ENCODE data around the gene UBE2O.

UBE2O gene

GRCh38 chr17:76472726-76473125 lies 19.8 kb upstream of the UBE2O start:
- no peak for TF ChIP-seq EZH2 (IDR thresholded peaks at IDR 0.05; ENCODE audit: borderline replicate concordance, low read length)
- TF ChIP-seq CTCF (IDR thresholded peaks at IDR 0.05; ENCODE audit: low read length), result no peak

GRCh38 chr17:76472258-76472645 lies 19.3 kb upstream of the UBE2O start:
- Histone ChIP-seq H3K4me1 (ENCODE audit: insufficient read depth, low read length, severe bottlenecking) (no peaks in the 10 kb centered on the region), H3K4me2 (ENCODE audit: low read length) (no peak overlapping the region), H3K36me3 (ENCODE audit: insufficient read depth, low read length) (peaks cover 5% of the 10 kb centered on the region; the same call in 1 of the 2 replicates), H3K79me2 (ENCODE audit: insufficient read depth, low read length) (no peaks in the 10 kb centered on the region), H3K9me3 (ENCODE audit: low read length) (no peaks in the 10 kb centered on the region), H3K9ac (ENCODE audit: low read length) (no peak overlapping the region), H3K27me3 (ENCODE audit: insufficient read depth, low read length) (no peaks in the 10 kb centered on the region), H3F3A (ENCODE audit: insufficient read depth, low read length) (no peaks in the 10 kb centered on the region), H2AFZ (ENCODE audit: low read length) (no peak overlapping the region), H3K9me2 (ENCODE audit: low read depth, low read length) (no peaks in the 10 kb centered on the region), H3K27ac (ENCODE audit: low read depth, low read length, poor library complexity, severe bottlenecking) (no peak overlapping the region), H3K4me3 (ENCODE audit: low read depth, low read length, poor library complexity, severe bottlenecking) (no peak overlapping the region), H4K20me1 (ENCODE audit: insufficient read depth, low read length) (no peaks in the 10 kb centered on the region)
- TF ChIP-seq CTCF (IDR thresholded peaks at IDR 0.05; ENCODE audit: low read length) (no peak), EZH2 (IDR thresholded peaks at IDR 0.05; ENCODE audit: borderline replicate concordance, low read length) (no peak)

More at GRCh38 chr17:76472726-76473125, 19.8 kb upstream of the UBE2O start:
- no peaks in the 10 kb centered on the region for H4K20me1 ChIP-seq (ENCODE audit: insufficient read depth, low read length)
- no peak overlapping the region for H3K4me3 ChIP-seq (ENCODE audit: low read depth, low read length, poor library complexity, severe bottlenecking)
- H3K9me3 ChIP-seq (ENCODE audit: low read length), result no peaks in the 10 kb centered on the region
- H3K4me2 ChIP-seq (ENCODE audit: low read length), result no peak overlapping the region
- no peaks in the 10 kb centered on the region for H3F3A ChIP-seq (ENCODE audit: insufficient read depth, low read length)
- H2AFZ ChIP-seq (ENCODE audit: low read length), result no peak overlapping the region
- no peak overlapping the region for H3K27ac ChIP-seq (ENCODE audit: low read depth, low read length, poor library complexity, severe bottlenecking)
- no peaks in the 10 kb centered on the region for H3K9me2 ChIP-seq (ENCODE audit: low read depth, low read length)
- H3K9ac ChIP-seq (ENCODE audit: low read length), result no peak overlapping the region
- H3K27me3 ChIP-seq (ENCODE audit: insufficient read depth, low read length), result no peaks in the 10 kb centered on the region
- H3K36me3 ChIP-seq (ENCODE audit: insufficient read depth, low read length), result peaks cover 5% of the 10 kb centered on the region; the same call in 1 of the 2 replicates
- H3K79me2 ChIP-seq (ENCODE audit: insufficient read depth, low read length), result no peaks in the 10 kb centered on the region
- H3K4me1 ChIP-seq (ENCODE audit: insufficient read depth, low read length, severe bottlenecking), result no peaks in the 10 kb centered on the region

DNA sequence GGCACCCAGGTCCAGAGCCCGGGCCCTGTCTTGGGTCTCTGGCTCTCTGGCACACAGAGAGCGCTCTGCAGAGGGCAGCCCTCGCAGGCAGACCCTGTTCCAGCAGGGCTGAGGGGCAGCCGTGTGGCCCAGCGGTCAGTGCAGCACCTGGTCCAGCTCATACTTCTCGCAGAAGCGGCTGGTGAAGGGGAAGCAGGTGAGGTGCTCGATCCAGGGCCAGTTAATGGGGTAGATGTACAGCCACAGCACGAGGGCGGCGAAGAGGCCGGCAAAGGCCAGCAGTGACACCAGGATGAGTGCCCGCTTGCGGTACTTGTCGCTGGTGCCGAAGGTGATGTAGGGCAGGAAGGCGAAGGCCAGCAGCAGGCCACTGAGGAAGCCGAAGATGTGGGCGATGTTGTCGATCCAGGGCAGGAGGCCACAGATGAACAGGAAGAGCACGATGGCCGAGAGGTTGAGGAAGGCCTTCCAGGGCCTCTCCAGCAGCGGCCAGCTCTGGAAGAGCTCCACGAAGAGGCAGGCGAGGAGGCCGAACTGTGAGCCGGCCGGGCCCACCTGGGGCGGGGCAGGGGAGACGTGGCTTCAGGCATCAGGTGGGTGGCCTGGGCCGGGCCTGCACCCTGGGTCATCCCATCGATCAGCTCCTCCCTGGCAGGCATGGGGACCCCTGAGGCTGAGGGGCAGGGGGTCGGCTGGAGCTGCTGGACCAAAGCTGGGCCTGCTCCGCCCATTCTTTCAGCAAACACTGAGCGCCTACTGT lies 18.7 kb upstream of the UBE2O start:
- no peak for TF ChIP-seq EZH2 (IDR thresholded peaks at IDR 0.05; ENCODE audit: borderline replicate concordance, low read length)
- no peak for TF ChIP-seq CTCF (IDR thresholded peaks at IDR 0.05; ENCODE audit: low read length)
- Histone ChIP-seq H3K9me2 (ENCODE audit: low read depth, low read length) (no peaks in the 10 kb centered on the region), H3K4me2 (ENCODE audit: low read length) (no peak overlapping the region), H3K9ac (ENCODE audit: low read length) (no peak overlapping the region), H4K20me1 (ENCODE audit: insufficient read depth, low read length) (no peaks in the 10 kb centered on the region), H3K4me1 (ENCODE audit: insufficient read depth, low read length, severe bottlenecking) (no peaks in the 10 kb centered on the region), H3K4me3 (ENCODE audit: low read depth, low read length, poor library complexity, severe bottlenecking) (no peak overlapping the region), H3K27me3 (ENCODE audit: insufficient read depth, low read length) (no peaks in the 10 kb centered on the region), H3K79me2 (ENCODE audit: insufficient read depth, low read length) (no peaks in the 10 kb centered on the region), H3K9me3 (ENCODE audit: low read length) (no peaks in the 10 kb centered on the region), H3K27ac (ENCODE audit: low read depth, low read length, poor library complexity, severe bottlenecking) (no peak overlapping the region), H3K36me3 (ENCODE audit: insufficient read depth, low read length) (peaks cover 5% of the 10 kb centered on the region; the same call in 1 of the 2 replicates), H3F3A (ENCODE audit: insufficient read depth, low read length) (no peaks in the 10 kb centered on the region), H2AFZ (ENCODE audit: low read length) (no peak overlapping the region)

Data from OCI-LY1 (cell line).